OCI-LY7 (cell line): Measurements from ENCODE around the gene SYNE3. TPM values are rescaled to one million over a fixed set of nuclear protein-coding genes. Genes with fewer than 3 reads are reported as not detected.

Experiments
- BruUV-seq: library from RNA; stranded (reverse); fragments of 400-500 nt; replicated peaks from 2 replicates; lab custom pipeline; 2021; lab: Mats Ljungman, UMichigan
- CTCF ChIA-PET: fragments of 300-600 bp; sonication (Branson Sonifier 250); formaldehyde crosslinking; loops from one replicate; lab custom pipeline; 2022; ENCODE audit warnings: antibody characterized with exemption; ENCODE audit not compliant: unreplicated experiment; lab: Charles Lee
- POLR2A ChIA-PET: fragments of 300-600 bp; sonication (Branson Sonifier 250); formaldehyde crosslinking; loops from one replicate; lab custom pipeline; 2022; ENCODE audit warnings: antibody characterized with exemption; lab: Charles Lee
- DNase-seq: peaks from one replicate; pipeline ENCODE4 v3.0.0-alpha.2; 2015; ENCODE audit warnings: low spot score
- H2AFZ ChIP-seq: fragments of 200-600 bp; sonication (generic), shearing (Covaris generic); 2 replicates; pipeline ENCODE4 v1.6.1; 2014; ENCODE audit warnings: mild to moderate bottlenecking, antibody characterized with exemption, low read length, moderate library complexity
- H3K27ac ChIP-seq: fragments of 200-600 bp; sonication (generic); 2 replicates; pipeline ENCODE4 v1.5.1; 2014; ENCODE audit warnings: mixed run types, low read depth, mild to moderate bottlenecking, moderate library complexity, low read length, inconsistent platforms; ENCODE audit not compliant: poor library complexity, severe bottlenecking
- H3K36me3 ChIP-seq: fragments of 200-600 bp; sonication (generic); 2 replicates; pipeline ENCODE4 v1.6.1; 2014; ENCODE audit warnings: mild to moderate bottlenecking, antibody characterized with exemption, low read length, moderate library complexity, mixed read lengths; ENCODE audit not compliant: insufficient read depth
- H3K4me1 ChIP-seq: fragments of 200-600 bp; sonication (generic); 2 replicates; pipeline ENCODE4 v1.5.1; 2014; ENCODE audit warnings: mild to moderate bottlenecking, low read length; ENCODE audit not compliant: insufficient read depth, poor library complexity, severe bottlenecking
- H3K4me2 ChIP-seq: fragments of 200-600 bp; sonication (generic); 2 replicates; pipeline ENCODE4 v1.6.1; 2014; ENCODE audit warnings: mild to moderate bottlenecking, low read length
- H3K4me3 ChIP-seq: fragments of 200-600 bp; sonication (generic); 2 replicates; pipeline ENCODE4 v1.5.1; 2014; ENCODE audit warnings: mild to moderate bottlenecking, low read depth, low read length; ENCODE audit not compliant: poor library complexity, severe bottlenecking
- H3K79me2 ChIP-seq: fragments of 200-600 bp; sonication (generic); 2 replicates; pipeline ENCODE4 v1.6.1; 2016; ENCODE audit warnings: low read depth, mild to moderate bottlenecking, low read length, moderate library complexity, mixed read lengths; ENCODE audit not compliant: insufficient read depth
- H3K9me2 ChIP-seq: fragments of 200-600 bp; sonication (generic); 2 replicates; pipeline ENCODE4 v1.6.1; 2016; ENCODE audit warnings: mild to moderate bottlenecking, low read length, mixed read lengths; ENCODE audit not compliant: insufficient read depth
- H3K9me3 ChIP-seq: fragments of 200-600 bp; sonication (generic); 2 replicates; pipeline ENCODE4 v1.6.1; 2014; ENCODE audit warnings: mild to moderate bottlenecking, mixed run types, low read length, mixed read lengths
- H4K20me1 ChIP-seq: fragments of 200-600 bp; sonication (generic); 2 replicates; pipeline ENCODE4 v1.6.1; 2014; ENCODE audit warnings: mild to moderate bottlenecking, antibody characterized with exemption, low read length, moderate library complexity, mixed read lengths; ENCODE audit not compliant: insufficient read depth
- EZH2phosphoT487 ChIP-seq: fragments of 200-600 bp; sonication (generic); IDR thresholded peaks from 2 replicates; pipeline ENCODE4 v1.6.1; 2018; ENCODE audit warnings: low read depth, borderline replicate concordance, mild to moderate bottlenecking, mixed run types, antibody characterized with exemption, low read length, moderate library complexity, mixed read lengths
- intact Hi-C: fragments of 100-400 bp; cut with micrococcal nuclease; formaldehyde crosslinking; loops from one replicate; pipeline ENCODE4 v1.10.0; 2022; ENCODE audit not compliant: unreplicated experiment
- total RNA-seq, 2 experiments: library from RNA; depleted of rRNA in 1 of 2; stranded (reverse); fragments of >200 nt in 1 of 2; shearing (Covaris generic) in 1 of 2; gene quantifications; 2 replicates each; pipeline ENCODE4 v1.2.3, GENCODE V29; 2014 to 2022
- TF ChIP-seq, protein P1 (sequence below): fragments of 200-600 bp; sonication (generic); conservative IDR thresholded peaks from 2 replicates; pipeline ENCODE4 v1.5.1; 2014; ENCODE audit warnings: mild to moderate bottlenecking, antibody characterized with exemption, low read length, moderate library complexity, mixed read lengths

Gene SYNE3
- total RNA-seq, 2 experiments from 2014 or later: 0.60 to 4.1 TPM

DNA sequence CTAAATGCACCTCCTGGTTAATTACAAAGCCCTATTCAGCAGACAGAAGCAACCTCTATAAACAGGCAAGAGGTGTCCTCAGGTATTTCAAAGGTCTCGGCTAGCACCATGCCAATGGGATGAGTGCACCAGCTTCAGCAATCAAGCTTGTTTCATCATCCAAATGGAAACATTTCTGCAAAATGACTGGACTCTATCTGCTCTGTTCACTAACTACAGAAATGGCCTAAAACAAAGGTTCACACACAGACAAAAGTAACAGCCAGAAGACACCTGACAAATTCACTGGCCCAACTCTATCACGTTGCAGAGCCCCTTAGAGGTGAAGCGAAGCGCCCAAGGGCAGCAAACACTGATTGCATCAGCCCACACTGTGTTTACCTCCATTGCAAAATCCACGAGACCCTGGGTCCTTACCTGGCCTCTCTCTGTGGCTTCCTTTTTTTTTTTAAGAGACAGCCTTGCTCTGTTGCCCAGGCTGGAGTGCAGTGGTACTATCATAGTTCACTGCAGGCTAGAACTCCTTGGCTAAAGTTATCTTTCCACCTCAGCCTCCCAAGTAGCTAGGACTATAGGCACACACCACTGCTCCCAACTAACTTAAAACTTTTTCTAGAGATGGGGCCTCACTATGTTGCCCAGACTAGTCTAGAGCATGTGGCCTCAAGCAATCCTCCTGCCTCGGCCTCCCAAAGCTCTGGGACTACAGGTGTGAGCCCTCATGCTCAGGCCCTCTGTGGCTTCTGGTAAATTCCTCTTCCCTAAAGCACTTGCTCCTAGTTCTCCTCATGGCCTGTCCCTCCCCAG is 8.5 kb upstream of the SYNE3 start:
- Histone ChIP-seq H4K20me1 (no peaks in the 10 kb centered on the region), H2AFZ (no peak overlapping the region; the same call in 1 of the 2 replicates), H3K36me3 (peaks cover 3% of the 10 kb centered on the region), H3K9me2 (no peaks in the 10 kb centered on the region), H3K9me3 (no peaks in the 10 kb centered on the region), H3K27ac (no peak overlapping the region), H3K79me2 (peaks cover 4% of the 10 kb centered on the region), H3K4me1 (peaks cover 28% of the 10 kb centered on the region), H3K4me3 (no peak overlapping the region), H3K4me2 (no peak overlapping the region)
- ChIA-PET CTCF (no interaction called here), POLR2A (interaction anchor here (1.5 to 2.4 kb wide), 3 partner anchors 29 to 87 kb away, joined by 3 to 6 read pairs (median 5); no protein-coding TSS in a partner anchor)
- no peak for TF ChIP-seq EZH2phosphoT487
- TF ChIP-seq, protein P1, sequence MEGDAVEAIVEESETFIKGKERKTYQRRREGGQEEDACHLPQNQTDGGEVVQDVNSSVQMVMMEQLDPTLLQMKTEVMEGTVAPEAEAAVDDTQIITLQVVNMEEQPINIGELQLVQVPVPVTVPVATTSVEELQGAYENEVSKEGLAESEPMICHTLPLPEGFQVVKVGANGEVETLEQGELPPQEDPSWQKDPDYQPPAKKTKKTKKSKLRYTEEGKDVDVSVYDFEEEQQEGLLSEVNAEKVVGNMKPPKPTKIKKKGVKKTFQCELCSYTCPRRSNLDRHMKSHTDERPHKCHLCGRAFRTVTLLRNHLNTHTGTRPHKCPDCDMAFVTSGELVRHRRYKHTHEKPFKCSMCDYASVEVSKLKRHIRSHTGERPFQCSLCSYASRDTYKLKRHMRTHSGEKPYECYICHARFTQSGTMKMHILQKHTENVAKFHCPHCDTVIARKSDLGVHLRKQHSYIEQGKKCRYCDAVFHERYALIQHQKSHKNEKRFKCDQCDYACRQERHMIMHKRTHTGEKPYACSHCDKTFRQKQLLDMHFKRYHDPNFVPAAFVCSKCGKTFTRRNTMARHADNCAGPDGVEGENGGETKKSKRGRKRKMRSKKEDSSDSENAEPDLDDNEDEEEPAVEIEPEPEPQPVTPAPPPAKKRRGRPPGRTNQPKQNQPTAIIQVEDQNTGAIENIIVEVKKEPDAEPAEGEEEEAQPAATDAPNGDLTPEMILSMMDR: no peak
- BruUV-seq: no TSS peak
- intact Hi-C loops: no loop called here
- no peak for DNase-seq

DNA sequence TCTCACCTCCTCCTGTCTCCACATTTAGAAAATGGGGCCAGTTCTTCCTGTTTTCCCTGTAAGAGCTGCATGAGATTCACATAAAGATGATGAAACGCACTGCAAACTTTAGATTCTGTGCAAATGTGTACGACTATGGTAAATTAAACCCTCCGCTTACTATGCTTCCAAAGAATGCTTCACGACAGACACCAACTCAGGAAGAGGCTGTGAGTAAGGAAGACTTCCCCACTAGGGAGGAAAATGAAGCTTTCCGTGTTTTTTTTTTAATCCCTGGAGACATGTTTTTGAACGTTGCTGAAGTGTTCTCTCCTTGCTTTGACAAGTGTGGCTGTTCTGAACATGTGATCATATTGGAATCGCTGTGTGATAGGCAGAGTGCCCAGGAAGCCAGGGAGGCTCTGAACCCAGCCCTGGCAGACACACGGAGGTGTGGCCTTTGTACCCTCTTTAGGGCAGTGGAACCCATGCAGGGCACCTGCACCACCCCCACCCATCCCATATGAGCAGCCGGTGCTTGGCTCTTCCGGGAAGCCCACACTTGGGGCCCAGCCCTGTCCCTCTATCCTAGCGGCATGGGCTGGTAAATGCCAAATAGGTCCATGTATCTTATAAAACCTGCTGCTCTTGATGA is 7.5 kb upstream of the SYNE3 start:
- intact Hi-C loops: no loop called here

More for the DNA sequence above, 7.5 kb upstream of the SYNE3 start:
- H2AFZ ChIP-seq: no peak overlapping the region
- no peak overlapping the region for H3K4me2 ChIP-seq
- peak; percentile 31 for DNase-seq
- no peak overlapping the region for H3K4me3 ChIP-seq
- H3K4me1 ChIP-seq: peaks cover 34% of the 10 kb centered on the region
- ChIA-PET CTCF (no interaction called here), POLR2A (interaction anchor here (0.6 to 2.4 kb wide), 7 partner anchors 10 to 86 kb away, joined by 3 to 6 read pairs (median 5); no protein-coding TSS in a partner anchor)
- no peaks in the 10 kb centered on the region for H3K9me3 ChIP-seq
- no TSS peak for BruUV-seq
- H3K9me2 ChIP-seq: no peaks in the 10 kb centered on the region
- TF ChIP-seq, protein P1: 0 out of 2 replicates have a peak, but pooled peaks have one; percentile 8
- no peak for TF ChIP-seq EZH2phosphoT487
- H3K27ac ChIP-seq: no peak overlapping the region
- no peaks in the 10 kb centered on the region for H3K36me3 ChIP-seq
- no peaks in the 10 kb centered on the region for H3K79me2 ChIP-seq
- no peaks in the 10 kb centered on the region for H4K20me1 ChIP-seq
